Upper lobe of left lung (tissue), 4 donors: Measurements from ENCODE around the gene HINFP.

Source experiments
- CTCF ChIP-seq, 6 experiments: fragments of 450-650 bp in 4 of 6; fragments of 200-600 bp in 2 of 6; sonication (generic) in 2 of 6; IDR thresholded peaks; one replicate each; pipeline ENCODE4 v1.5.1; 2016 to 2019; ENCODE audit warnings: antibody characterized with exemption in 6 of 6
- EP300 ChIP-seq, 4 donors: sonication (generic); formaldehyde crosslinking; IDR thresholded peaks; one replicate each; pipeline ENCODE4 v1.5.1; 2017; ENCODE audit warnings: antibody characterized with exemption in 4 of 4, control low read depth in 2 of 4
- POLR2A ChIP-seq, 4 donors: fragments of 450-650 bp; IDR thresholded peaks; one replicate each; pipeline ENCODE4 v1.5.1; 2016 to 2017; ENCODE audit warnings: antibody characterized with exemption in 4 of 4, mild to moderate bottlenecking in 2 of 4
- POLR2AphosphoS5 ChIP-seq, 2 donors: sonication (generic); formaldehyde crosslinking; IDR thresholded peaks; one replicate each; pipeline ENCODE4 v1.5.1; 2017; ENCODE audit warnings: antibody characterized with exemption in 2 of 2

- no peak for TF ChIP-seq CTCF (IDR thresholded peaks at IDR 0.05)
- no peak for TF ChIP-seq POLR2A (IDR thresholded peaks at IDR 0.05)
- no peak for TF ChIP-seq POLR2AphosphoS5 (IDR thresholded peaks at IDR 0.05)
- no peak for TF ChIP-seq EP300 (IDR thresholded peaks at IDR 0.05)
Measured at GRCh38 chr11:119092880-119093842, 28.2 kb upstream of the HINFP start.
